Osteoblast (primary cell): ENCODE measurements around the gene COL23A1. TPM values are rescaled to one million over a fixed set of nuclear protein-coding genes. Genes with fewer than 3 reads are reported as not detected.

Experiments used
- DNase-seq: peaks from one replicate; pipeline ENCODE4 v3.0.0; 2011; ENCODE audit warnings: low spot score, mixed read lengths; ENCODE audit not compliant: insufficient read length; ENCODE audit errors: missing footprints
- H2AFZ ChIP-seq: 2 replicates; pipeline ENCODE4 v1.6.0; 2011; ENCODE audit warnings: mild to moderate bottlenecking, low read length
- H3K27ac ChIP-seq: 2 replicates; pipeline ENCODE4 v1.5.1; 2011; ENCODE audit warnings: mild to moderate bottlenecking, low read depth, low read length, moderate library complexity
- H3K27me3 ChIP-seq: 2 replicates; pipeline ENCODE4 v1.6.0; 2012; ENCODE audit warnings: mild to moderate bottlenecking, control low read depth, inconsistent platforms, low read length, moderate library complexity; ENCODE audit not compliant: insufficient read depth
- H3K36me3 ChIP-seq: 2 replicates; pipeline ENCODE4 v1.5.1; 2011; ENCODE audit warnings: mild to moderate bottlenecking, low read length, control low read depth, moderate library complexity; ENCODE audit not compliant: insufficient read depth
- H3K4me1 ChIP-seq: 2 replicates; pipeline ENCODE4 v1.5.1; 2011; ENCODE audit warnings: mild to moderate bottlenecking, low read length, control low read depth, moderate library complexity; ENCODE audit not compliant: insufficient read depth
- H3K4me2 ChIP-seq: 2 replicates; pipeline ENCODE4 v1.6.0; 2011; ENCODE audit warnings: mild to moderate bottlenecking, low read length; ENCODE audit not compliant: insufficient read depth
- H3K4me3 ChIP-seq: fragments of 200-600 bp; sonication (generic); 3 replicates; pipeline ENCODE4 v1.5.1; 2012; ENCODE audit warnings: mild to moderate bottlenecking, low read length, inconsistent platforms; ENCODE audit not compliant: insufficient read depth
- H3K79me2 ChIP-seq: 2 replicates; pipeline ENCODE4 v1.6.0; 2012; ENCODE audit warnings: mild to moderate bottlenecking, low read length, control low read depth, inconsistent platforms; ENCODE audit not compliant: insufficient read depth
- H3K9me3 ChIP-seq: 2 replicates; pipeline ENCODE4 v1.5.1; 2011; ENCODE audit warnings: low read depth, low read length, control low read depth
- H4K20me1 ChIP-seq: 2 replicates; pipeline ENCODE4 v1.6.0; 2012; ENCODE audit warnings: mild to moderate bottlenecking, low read length, control low read depth; ENCODE audit not compliant: insufficient read depth
- CTCF ChIP-seq: IDR thresholded peaks from 2 replicates; pipeline ENCODE4 v1.5.1; 2011; ENCODE audit warnings: mild to moderate bottlenecking, low read depth, low read length, moderate library complexity; ENCODE audit errors: extremely low read depth
- total RNA-seq: library from RNA; depleted of rRNA; stranded (reverse); fragments of >200 nt; gene quantifications from 2 replicates; pipeline ENCODE4 v1.2.3, GENCODE V29; 2012

The COL23A1 gene
- total RNA-seq, 1 donor = under 0.01 TPM

- Histone ChIP-seq H2AFZ (no peak overlapping the region), H3K4me2 (no peak overlapping the region), H3K36me3 (no peaks in the 10 kb centered on the region), H3K4me3 (no peak overlapping the region), H3K27me3 (no peaks in the 10 kb centered on the region), H3K4me1 (no peaks in the 10 kb centered on the region), H3K27ac (no peak overlapping the region), H3K9me3 (no peaks in the 10 kb centered on the region), H4K20me1 (no peaks in the 10 kb centered on the region), H3K79me2 (no peaks in the 10 kb centered on the region)
- no peak for DNase-seq
- no peak for TF ChIP-seq CTCF
Observed at GRCh38 chr5:178364326-178364675, 225.9 kb downstream of the COL23A1 start.

GRCh38 chr5:178363501-178364325 is 226.5 kb downstream of the COL23A1 start:
- no peaks in the 10 kb centered on the region for H4K20me1 ChIP-seq
- H3K4me1 ChIP-seq = no peaks in the 10 kb centered on the region
- no peak overlapping the region for H2AFZ ChIP-seq
- H3K4me2 ChIP-seq = no peak overlapping the region
- H3K4me3 ChIP-seq = no peak overlapping the region
- TF ChIP-seq CTCF = no peak
- H3K79me2 ChIP-seq = no peaks in the 10 kb centered on the region
- no peaks in the 10 kb centered on the region for H3K27me3 ChIP-seq
- DNase-seq = peak; percentile 76
- H3K27ac ChIP-seq = no peak overlapping the region
- H3K9me3 ChIP-seq = no peaks in the 10 kb centered on the region
- H3K36me3 ChIP-seq = no peaks in the 10 kb centered on the region

- H3K79me2 ChIP-seq = no peaks in the 10 kb centered on the region
- H2AFZ ChIP-seq = no peak overlapping the region
- H4K20me1 ChIP-seq = no peaks in the 10 kb centered on the region
- H3K4me1 ChIP-seq = no peaks in the 10 kb centered on the region
- no peak for TF ChIP-seq CTCF
- H3K27me3 ChIP-seq = no peaks in the 10 kb centered on the region
- no peak overlapping the region for H3K4me3 ChIP-seq
- no peak overlapping the region for H3K27ac ChIP-seq
- peak; percentile 1 for DNase-seq
- no peaks in the 10 kb centered on the region for H3K9me3 ChIP-seq
- H3K4me2 ChIP-seq = no peak overlapping the region
- no peaks in the 10 kb centered on the region for H3K36me3 ChIP-seq
Observed at GRCh38 chr5:178361657-178362445, 228.3 kb downstream of the COL23A1 start.

- Histone ChIP-seq H2AFZ (no peak overlapping the region), H3K4me2 (no peak overlapping the region), H3K36me3 (no peaks in the 10 kb centered on the region), H3K4me1 (no peaks in the 10 kb centered on the region), H3K4me3 (no peak overlapping the region), H3K79me2 (no peaks in the 10 kb centered on the region), H3K27me3 (no peaks in the 10 kb centered on the region), H4K20me1 (no peaks in the 10 kb centered on the region), H3K27ac (no peak overlapping the region), H3K9me3 (no peaks in the 10 kb centered on the region)
- peak; percentile 79 for DNase-seq
- no peak for TF ChIP-seq CTCF
Observed at GRCh38 chr5:178360926-178361235, 229.3 kb downstream of the COL23A1 start.
